HG03175 (cell line): ENCODE data around the gene LYPD8.
A peak's percentile ranks its signal among the peaks of the same experiment; 100 is the strongest.
"Not testable (repeated sequence)": the region's sequence is repeated elsewhere in the genome, so short reads cannot be mapped to it uniquely, and the experiment has no call there.

Experiments used
- ATAC-seq: cut with Tn5 transposase; IDR thresholded peaks from one replicate; pipeline ENCODE4 v1.9.1; 2021; ENCODE audit warnings: mild to moderate bottlenecking, moderate library complexity; ENCODE audit not compliant: unreplicated experiment

The LYPD8 gene

GRCh38 chr1:248755517-248755916, at the start of gene LYPD8:
Gene LYPD8, minus strand, starts transcription at chr1:248755759. Its CDS starts 4,678 bp downstream, at chr1:248751081.
- no peak for ATAC-seq

GRCh38 chr1:248804771-248805681, 49.5 kb upstream of the LYPD8 start:
- peak; percentile 86 for ATAC-seq

- not testable (repeated sequence) for ATAC-seq
Observed at GRCh38 chr1:248803501-248803900, 47.9 kb upstream of the LYPD8 start.

- no peak for ATAC-seq
Observed at GRCh38 chr1:248802454-248802853, 46.9 kb upstream of the LYPD8 start.

- ATAC-seq, result no peak
Observed at GRCh38 chr1:248800459-248800858, 44.9 kb upstream of the LYPD8 start.

GRCh38 chr1:248798791-248799190, 43.2 kb upstream of the LYPD8 start:
- ATAC-seq, result no peak

GRCh38 chr1:248794663-248795062, 39.1 kb upstream of the LYPD8 start:
- ATAC-seq, result not testable (repeated sequence)

GRCh38 chr1:248793592-248793991, 38.0 kb upstream of the LYPD8 start:
- ATAC-seq, result peak; percentile 76

GRCh38 chr1:248792342-248792741, 36.8 kb upstream of the LYPD8 start:
- ATAC-seq, result peak; percentile 70

GRCh38 chr1:248791010-248791409, 35.5 kb upstream of the LYPD8 start:
- ATAC-seq, result no peak

GRCh38 chr1:248790456-248790855, 34.9 kb upstream of the LYPD8 start:
- ATAC-seq, result no peak

GRCh38 chr1:248789337-248789736, 33.8 kb upstream of the LYPD8 start:
- ATAC-seq, result not testable (repeated sequence)

- no peak for ATAC-seq
Observed at GRCh38 chr1:248788327-248788726, 32.8 kb upstream of the LYPD8 start.

GRCh38 chr1:248787430-248787829, 31.9 kb upstream of the LYPD8 start:
- ATAC-seq, result no peak

- peak; percentile 89 for ATAC-seq
Observed at GRCh38 chr1:248786156-248786555, 30.6 kb upstream of the LYPD8 start.

GRCh38 chr1:248783367-248783766, 27.8 kb upstream of the LYPD8 start:
- no peak for ATAC-seq

- no peak for ATAC-seq
Observed at GRCh38 chr1:248782416-248783141, 27.0 kb upstream of the LYPD8 start.

- no peak for ATAC-seq
Observed at GRCh38 chr1:248779350-248779749, 23.8 kb upstream of the LYPD8 start.

- no peak for ATAC-seq
Observed at GRCh38 chr1:248778906-248779305, 23.3 kb upstream of the LYPD8 start.

GRCh38 chr1:248776991-248777390, 21.4 kb upstream of the LYPD8 start:
- no peak for ATAC-seq

GRCh38 chr1:248775441-248775840, 19.9 kb upstream of the LYPD8 start:
- ATAC-seq, result no peak

GRCh38 chr1:248759644-248760043, 4.1 kb upstream of the LYPD8 start:
- ATAC-seq, result no peak
